CD4-positive, alpha-beta T cell treated with Interferon gamma for 1 hour (primary cell): Measurements from ENCODE around the gene CPSF2.
"Not testable (repeated sequence)": the region's sequence is repeated elsewhere in the genome, so short reads cannot be mapped to it uniquely, and the experiment has no call there.

Experiments used
- DNase-seq: peaks from one replicate; pipeline ENCODE4 v3.0.0-alpha.2; 2020

Gene CPSF2

GRCh38 chr14:92161521-92161920 is 39.8 kb downstream of the CPSF2 start:
- DNase-seq = no peak

GRCh38 chr14:92164958-92165357 is 43.2 kb downstream of the CPSF2 start:
- no peak for DNase-seq

- DNase-seq = no peak
Measured at GRCh38 chr14:92173668-92174067, 51.9 kb downstream of the CPSF2 start.

GRCh38 chr14:92175811-92176210 is 54.0 kb downstream of the CPSF2 start:
- no peak for DNase-seq

- DNase-seq = no peak
Measured at GRCh38 chr14:92176476-92176875, 54.7 kb downstream of the CPSF2 start.

GRCh38 chr14:92179178-92179577 is 57.4 kb downstream of the CPSF2 start:
- DNase-seq = not testable (repeated sequence)

- no peak for DNase-seq
Measured at GRCh38 chr14:92185559-92185958, 63.8 kb downstream of the CPSF2 start.

- DNase-seq = not testable (repeated sequence)
Measured at GRCh38 chr14:92187616-92188015, 65.8 kb downstream of the CPSF2 start.

- no peak for DNase-seq
Measured at GRCh38 chr14:92190768-92191167, 69.0 kb downstream of the CPSF2 start.

- no peak for DNase-seq
Measured at GRCh38 chr14:92198804-92199203, 77.0 kb downstream of the CPSF2 start.

- DNase-seq = no peak
Measured at GRCh38 chr14:92199763-92200162, 78.0 kb downstream of the CPSF2 start.

GRCh38 chr14:92203116-92203515 is 81.3 kb downstream of the CPSF2 start:
- no peak for DNase-seq

GRCh38 chr14:92204792-92205191 is 83.0 kb downstream of the CPSF2 start:
- DNase-seq = no peak

- DNase-seq = no peak
Measured at GRCh38 chr14:92207012-92207927, 85.5 kb downstream of the CPSF2 start.

- no peak for DNase-seq
Measured at GRCh38 chr14:92207928-92208265, 86.1 kb downstream of the CPSF2 start.

- DNase-seq = no peak
Measured at GRCh38 chr14:92209141-92209540, 87.4 kb downstream of the CPSF2 start.

GRCh38 chr14:92213125-92213524 is 91.4 kb downstream of the CPSF2 start:
- not testable (repeated sequence) for DNase-seq

- peak; percentile 44 for DNase-seq
Measured at GRCh38 chr14:92215579-92215978, 93.8 kb downstream of the CPSF2 start.

GRCh38 chr14:92217936-92218335 is 96.2 kb downstream of the CPSF2 start:
- DNase-seq = no peak
